Adrenal gland (tissue), 5 donors: Measurements from ENCODE around the gene LPIN1.

Source experiments
- CTCF ChIP-seq, 6 experiments: fragments of 450-650 bp in 4 of 6; fragments of 200-600 bp in 2 of 6; sonication (generic) in 1 of 6; IDR thresholded peaks; 1 replicate in 5 of 6; 2 replicates in 1 of 6; pipeline versions ENCODE4 v1.5.1 to v1.8.0; 2016 to 2021; ENCODE audit warnings: antibody characterized with exemption in 6 of 6, mild to moderate bottlenecking in 2 of 6, moderate library complexity in 1 of 6
- POLR2A ChIP-seq, 2 donors: fragments of 450-650 bp; IDR thresholded peaks; one replicate each; pipeline ENCODE4 v1.6.1; 2017; ENCODE audit warnings: antibody characterized with exemption in 2 of 2, mild to moderate bottlenecking in 2 of 2, moderate library complexity in 1 of 2
- donor health status: DM: no; HTN: no; CAD: no.

GRCh38 chr2:11796190-11797171 lies 50.0 kb downstream of the LPIN1 start:
- TF ChIP-seq CTCF (IDR thresholded peaks at IDR 0.05) (no peak), POLR2A (IDR thresholded peaks at IDR 0.05) (no peak)
